Loucy (cell line): ENCODE results near the gene ALDH1A3.

Experiments
- H2AFZ ChIP-seq: fragments of 200-600 bp; sonication (generic); 2 replicates; pipeline ENCODE4 v1.6.0; 2016; ENCODE audit warnings: antibody characterized with exemption, mild to moderate bottlenecking, low read length, moderate library complexity
- H3F3A ChIP-seq: fragments of 200-600 bp; 2 replicates; pipeline ENCODE4 v1.6.0; 2016; ENCODE audit warnings: antibody characterized with exemption, low read depth, mild to moderate bottlenecking
- H3K27me3 ChIP-seq: fragments of 200-600 bp; sonication (generic); 2 replicates; pipeline ENCODE4 v1.6.1; 2014; ENCODE audit warnings: low read length, mild to moderate bottlenecking; ENCODE audit not compliant: insufficient read depth, poor library complexity, severe bottlenecking
- H3K36me3 ChIP-seq: fragments of 200-600 bp; sonication (generic); 2 replicates; pipeline ENCODE4 v1.6.1; 2016; ENCODE audit warnings: low read length; ENCODE audit not compliant: insufficient read depth
- H3K4me1 ChIP-seq: fragments of 200-600 bp; sonication (generic); 2 replicates; pipeline ENCODE4 v1.5.1; 2014; ENCODE audit warnings: low read length, mild to moderate bottlenecking; ENCODE audit not compliant: insufficient read depth, poor library complexity, severe bottlenecking
- H3K4me2 ChIP-seq: fragments of 200-600 bp; sonication (generic); 2 replicates; pipeline ENCODE4 v1.6.0; 2014; ENCODE audit warnings: antibody characterized with exemption, low read length, low read depth, mild to moderate bottlenecking; ENCODE audit not compliant: poor library complexity, severe bottlenecking
- H3K4me3 ChIP-seq: fragments of 200-600 bp; sonication (generic); 2 replicates; pipeline ENCODE4 v1.5.1; 2014; ENCODE audit warnings: low read length, mild to moderate bottlenecking, mixed read lengths; ENCODE audit not compliant: poor library complexity, severe bottlenecking
- H3K79me2 ChIP-seq: fragments of 200-600 bp; sonication (generic); 2 replicates; pipeline ENCODE4 v1.6.1; 2014; ENCODE audit warnings: low read length; ENCODE audit not compliant: insufficient read depth
- H3K9ac ChIP-seq: fragments of 200-600 bp; sonication (generic); 2 replicates; pipeline ENCODE4 v1.6.0; 2014; ENCODE audit warnings: mild to moderate bottlenecking, low read depth, low read length, moderate library complexity; ENCODE audit not compliant: poor library complexity, severe bottlenecking
- H3K9me2 ChIP-seq: fragments of 200-600 bp; sonication (generic); replicated peaks from 2 replicates; pipeline ENCODE4 v1.6.1; 2016; ENCODE audit warnings: low read depth, low read length, mixed read lengths
- H3K9me3 ChIP-seq: fragments of 200-600 bp; sonication (generic); 2 replicates; pipeline ENCODE4 v1.6.1; 2014; ENCODE audit warnings: mild to moderate bottlenecking, antibody characterized with exemption, low read length, low read depth; ENCODE audit not compliant: insufficient read depth
- H4K20me1 ChIP-seq: fragments of 200-600 bp; sonication (generic); 2 replicates; pipeline ENCODE4 v1.6.0; 2014; ENCODE audit warnings: antibody characterized with exemption, low read length, mild to moderate bottlenecking; ENCODE audit not compliant: insufficient read depth, poor library complexity, severe bottlenecking
- CTCF ChIP-seq: fragments of 200-600 bp; sonication (generic); conservative IDR thresholded peaks from 2 replicates; pipeline ENCODE4 v1.5.1; 2014; ENCODE audit warnings: mild to moderate bottlenecking, antibody characterized with exemption, low read length
- EZH2phosphoT487 ChIP-seq: fragments of 200-600 bp; IDR thresholded peaks from 2 replicates; pipeline ENCODE4 v1.6.1; 2018; ENCODE audit warnings: antibody characterized with exemption, mild to moderate bottlenecking, moderate library complexity, borderline replicate concordance

Gene ALDH1A3

GRCh38 chr15:100918034-100918689 is 38.5 kb downstream of the ALDH1A3 start:
- H2AFZ ChIP-seq, result no peak overlapping the region
- no peaks in the 10 kb centered on the region for H3K27me3 ChIP-seq
- H3K9me2 ChIP-seq, result no peaks in the 10 kb centered on the region
- no peak overlapping the region for H3K4me2 ChIP-seq
- H3K9ac ChIP-seq, result no peak overlapping the region
- H3K36me3 ChIP-seq, result no peaks in the 10 kb centered on the region
- H3K4me3 ChIP-seq, result no peak overlapping the region
- H3K79me2 ChIP-seq, result no peaks in the 10 kb centered on the region
- H4K20me1 ChIP-seq, result no peaks in the 10 kb centered on the region
- H3K9me3 ChIP-seq, result no peaks in the 10 kb centered on the region
- no peaks in the 10 kb centered on the region for H3K4me1 ChIP-seq
- H3F3A ChIP-seq, result no peaks in the 10 kb centered on the region
- no peak for TF ChIP-seq CTCF
- TF ChIP-seq EZH2phosphoT487, result no peak

- no peaks in the 10 kb centered on the region for H3K36me3 ChIP-seq
- no peaks in the 10 kb centered on the region for H3K79me2 ChIP-seq
- H3K9ac ChIP-seq, result no peak within 1 kb of the TSS
- TF ChIP-seq CTCF (no peak), EZH2phosphoT487 (no peak)
- no peak within 1 kb of the TSS for H3K4me3 ChIP-seq
- H2AFZ ChIP-seq, result no peak within 1 kb of the TSS
- H3F3A ChIP-seq, result no peaks in the 10 kb centered on the region
- H3K27me3 ChIP-seq, result no peaks in the 10 kb centered on the region
- H3K9me2 ChIP-seq, result no peaks in the 10 kb centered on the region
- H4K20me1 ChIP-seq, result no peaks in the 10 kb centered on the region
- H3K9me3 ChIP-seq, result no peaks in the 10 kb centered on the region
- H3K4me2 ChIP-seq, result no peak within 1 kb of the TSS
- H3K4me1 ChIP-seq, result no peaks in the 10 kb centered on the region
Observed at GRCh38 chr15:100918690-100919480, 39.3 kb downstream of the ALDH1A3 start, which contains the start of gene LRRK1. LRRK1 (plus strand) TSS chr15:100919357; CDS start chr15:100924633, 5,276 bp downstream.

- no peaks in the 10 kb centered on the region for H3K9me2 ChIP-seq
- H3K4me2 ChIP-seq, result no peak overlapping the region
- H3K9me3 ChIP-seq, result no peaks in the 10 kb centered on the region
- no peaks in the 10 kb centered on the region for H3K36me3 ChIP-seq
- H3K79me2 ChIP-seq, result no peaks in the 10 kb centered on the region
- H3K4me1 ChIP-seq, result no peaks in the 10 kb centered on the region
- H3F3A ChIP-seq, result no peaks in the 10 kb centered on the region
- H2AFZ ChIP-seq, result no peak overlapping the region
- TF ChIP-seq EZH2phosphoT487 (no peak), CTCF (no peak)
- H3K27me3 ChIP-seq, result no peaks in the 10 kb centered on the region
- H4K20me1 ChIP-seq, result no peaks in the 10 kb centered on the region
- no peak overlapping the region for H3K4me3 ChIP-seq
- no peak overlapping the region for H3K9ac ChIP-seq
Observed at GRCh38 chr15:100919481-100920405, 40.1 kb downstream of the ALDH1A3 start.
